ENCODE data around the gene CNIH3. TPM values are rescaled to one million over a fixed set of nuclear protein-coding genes. Genes with fewer than 3 reads are reported as not detected.

Gene CNIH3
- polyA plus RNA-seq, 1 donor (not counting 4 experiments of a cell fraction or from before 2014, with no cell fraction given) = 0.81 TPM

GRCh38 chr1:224713228-224713627 lies 97.1 kb downstream of the CNIH3 start:
- H3K9me3 ChIP-seq (ENCODE audit: control insufficient read depth, low read depth, low read length) = no peaks in the 10 kb centered on the region

GRCh38 chr1:224714553-224714952 lies 98.4 kb downstream of the CNIH3 start:
- Histone ChIP-seq H3K4me1 (ENCODE audit: control insufficient read depth, extremely low read depth, insufficient read depth, low read length) (no peaks in the 10 kb centered on the region), H3K4me2 (ENCODE audit: control insufficient read depth, extremely low read depth, insufficient read depth, low read depth, low read length) (no peak overlapping the region), H3K27me3 (ENCODE audit: control insufficient read depth, extremely low read depth, insufficient read depth, low read length) (no peaks in the 10 kb centered on the region), H3K27ac (ENCODE audit: control insufficient read depth, insufficient read depth, low read length) (no peak overlapping the region), H2AFZ (ENCODE audit: control insufficient read depth, low read length) (no peak overlapping the region), H4K20me1 (ENCODE audit: control insufficient read depth, extremely low read depth, insufficient read depth, low read length) (no peaks in the 10 kb centered on the region), H3K36me3 (ENCODE audit: control insufficient read depth in 2 of 2, extremely low read depth in 1 of 2, insufficient read depth in 2 of 2, low read length in 2 of 2) (no peaks in the 10 kb centered on the region), H3K9me3 (ENCODE audit: control insufficient read depth, low read depth, low read length) (no peaks in the 10 kb centered on the region), H3K79me2 (ENCODE audit: control insufficient read depth, insufficient read depth, low read length) (no peaks in the 10 kb centered on the region), H3K4me3 (ENCODE audit: control insufficient read depth in 2 of 3, extremely low read depth in 1 of 3, insufficient read depth in 2 of 3, low read depth in 1 of 3, low read length in 3 of 3) (no peak overlapping the region), H3K9ac (ENCODE audit: control insufficient read depth, extremely low read depth, insufficient read depth, low read length) (no peak overlapping the region), H3K9me1 (ENCODE audit: control insufficient read depth, extremely low read depth, insufficient read depth, low read length) (no peaks in the 10 kb centered on the region)
- DNase-seq (ENCODE audit: low read depth, low spot score) (no peak), FAIRE-seq (no peak)
- dilution Hi-C loops (cut with MboI; ENCODE audit: extremely low pct_ligation_motif_present, low sequenced_read_pairs) = no loop called here
- no peak for TF ChIP-seq EZH2 (IDR thresholded peaks at IDR 0.05; ENCODE audit: low read length)
- TF ChIP-seq CTCF (optimal IDR thresholded peaks at IDR 0.05 in 1 of 3, IDR thresholded peaks at IDR 0.05 in 1 of 3, conservative IDR thresholded peaks at IDR 0.05 in 1 of 3; ENCODE audit: extremely low read depth in 1 of 3, insufficient read depth in 2 of 3, low read length in 3 of 3) = no peak

More at GRCh38 chr1:224713228-224713627, 97.1 kb downstream of the CNIH3 start:
- Histone ChIP-seq H4K20me1 (ENCODE audit: control insufficient read depth, extremely low read depth, insufficient read depth, low read length) (no peaks in the 10 kb centered on the region), H3K36me3 (ENCODE audit: control insufficient read depth in 2 of 2, extremely low read depth in 1 of 2, insufficient read depth in 2 of 2, low read length in 2 of 2) (no peaks in the 10 kb centered on the region), H3K79me2 (ENCODE audit: control insufficient read depth, insufficient read depth, low read length) (no peaks in the 10 kb centered on the region), H2AFZ (ENCODE audit: control insufficient read depth, low read length) (no peak overlapping the region), H3K4me2 (ENCODE audit: control insufficient read depth, extremely low read depth, insufficient read depth, low read depth, low read length) (no peak overlapping the region), H3K27ac (ENCODE audit: control insufficient read depth, insufficient read depth, low read length) (no peak overlapping the region), H3K4me1 (ENCODE audit: control insufficient read depth, extremely low read depth, insufficient read depth, low read length) (no peaks in the 10 kb centered on the region), H3K27me3 (ENCODE audit: control insufficient read depth, extremely low read depth, insufficient read depth, low read length) (no peaks in the 10 kb centered on the region), H3K9me1 (ENCODE audit: control insufficient read depth, extremely low read depth, insufficient read depth, low read length) (no peaks in the 10 kb centered on the region), H3K4me3 (ENCODE audit: control insufficient read depth in 2 of 3, extremely low read depth in 1 of 3, insufficient read depth in 2 of 3, low read depth in 1 of 3, low read length in 3 of 3) (no peak overlapping the region), H3K9ac (ENCODE audit: control insufficient read depth, extremely low read depth, insufficient read depth, low read length) (no peak overlapping the region)
- TF ChIP-seq CTCF (optimal IDR thresholded peaks at IDR 0.05 in 1 of 3, IDR thresholded peaks at IDR 0.05 in 1 of 3, conservative IDR thresholded peaks at IDR 0.05 in 1 of 3; ENCODE audit: extremely low read depth in 1 of 3, insufficient read depth in 2 of 3, low read length in 3 of 3) (no peak), EZH2 (IDR thresholded peaks at IDR 0.05; ENCODE audit: low read length) (no peak)
- dilution Hi-C loops (cut with MboI; ENCODE audit: extremely low pct_ligation_motif_present, low sequenced_read_pairs) = no loop called here
- DNase-seq (ENCODE audit: low read depth, low spot score) = no peak
- FAIRE-seq = no peak

Measured in keratinocyte (primary cell).